H1 (cell line): Measurements from ENCODE around the gene FPR3. TPM values are rescaled to one million over a fixed set of nuclear protein-coding genes. Genes with fewer than 3 reads are reported as not detected.

Experiments used
- BCL11A ChIP-seq, 2 experiments: IDR thresholded peaks; one replicate each; pipeline ENCODE4 v1.6.1; 2011; ENCODE audit warnings: low read depth in 2 of 2, low read length in 2 of 2, mild to moderate bottlenecking in 2 of 2
- CBX8 ChIP-seq: fragments of 300-800, 300-1000 bp; sonication (generic); IDR thresholded peaks from 2 replicates; pipeline ENCODE4 v1.7.1; 2016; ENCODE audit warnings: low read depth, low read length, borderline replicate concordance
- CHD2 ChIP-seq: IDR thresholded peaks from 2 replicates; pipeline ENCODE4 v1.6.1; 2012; ENCODE audit warnings: low read length, improper control_type of control experiment
- CTBP2 ChIP-seq: IDR thresholded peaks from 2 replicates; pipeline ENCODE4 v1.7.0; 2011; ENCODE audit warnings: borderline replicate concordance, mild to moderate bottlenecking, moderate library complexity, mixed read lengths, low read length; ENCODE audit not compliant: insufficient read depth, insufficient read length
- EGR1 ChIP-seq: IDR thresholded peaks from 2 replicates; pipeline ENCODE4 v1.6.1; 2011; ENCODE audit warnings: low read depth, low read length, borderline replicate concordance
- GTF2F1 ChIP-seq: IDR thresholded peaks from 2 replicates; pipeline ENCODE4 v1.6.1; 2012; ENCODE audit warnings: low read depth, low read length, improper control_type of control experiment, borderline replicate concordance
- POLR2A ChIP-seq, 2 experiments: IDR thresholded peaks; 1 replicate in 1 of 2; 2 replicates in 1 of 2; pipeline ENCODE4 v1.6.1; 2011; ENCODE audit warnings: low read depth in 2 of 2, low read length in 2 of 2, mild to moderate bottlenecking in 2 of 2; ENCODE audit errors: control extremely low read depth in 1 of 2
- RAD21 ChIP-seq, 2 experiments: IDR thresholded peaks in 1 of 2; conservative IDR thresholded peaks in 1 of 2; 2 replicates each; pipeline ENCODE4 v1.6.1; 2011; ENCODE audit warnings: low read depth in 2 of 2, low read length in 2 of 2, improper control_type of control experiment in 1 of 2, inconsistent platforms in 1 of 2, mild to moderate bottlenecking in 1 of 2, moderate library complexity in 1 of 2
- polyA plus RNA-seq, 7 experiments: library from polyadenylated mRNA; depleted of rRNA in 3 of 7; stranded (reverse) in 5 of 7; unstranded in 2 of 7; fragments of >200 nt in 5 of 7; fragments of 200-250 nt in 2 of 7; gene quantifications; 1 replicate in 5 of 7; 2 replicates in 1 of 7; 4 replicates in 1 of 7; pipeline versions ENCODE4 v1.2.1 to v1.2.3, GENCODE V29; 2011 to 2013; ENCODE audit warnings: missing spikeins in 2 of 7, mixed read lengths in 2 of 7
- total RNA-seq: library from RNA; stranded (reverse); fragmentation: NEBNext Ultra II Directional; extraction: Animal tissue kit (Norgen Biotek cat#: 25700); gene quantifications from 2 replicates; pipeline ENCODE4 v1.2.1, GENCODE V29; 2021
- TF ChIP-seq, protein P1 (sequence below): fragments of 300-600 bp; sonication (generic); IDR thresholded peaks from 2 replicates; pipeline ENCODE4 v1.7.1; 2012; ENCODE audit warnings: low read length, moderate library complexity, mild to moderate bottlenecking, inconsistent platforms; ENCODE audit not compliant: insufficient replicate concordance

FPR3 gene
- total and polyA plus RNA-seq, 2 of the 8 experiments (the other 6 are each of a cell fraction or from before 2014, with no cell fraction given) = not detected

DNA sequence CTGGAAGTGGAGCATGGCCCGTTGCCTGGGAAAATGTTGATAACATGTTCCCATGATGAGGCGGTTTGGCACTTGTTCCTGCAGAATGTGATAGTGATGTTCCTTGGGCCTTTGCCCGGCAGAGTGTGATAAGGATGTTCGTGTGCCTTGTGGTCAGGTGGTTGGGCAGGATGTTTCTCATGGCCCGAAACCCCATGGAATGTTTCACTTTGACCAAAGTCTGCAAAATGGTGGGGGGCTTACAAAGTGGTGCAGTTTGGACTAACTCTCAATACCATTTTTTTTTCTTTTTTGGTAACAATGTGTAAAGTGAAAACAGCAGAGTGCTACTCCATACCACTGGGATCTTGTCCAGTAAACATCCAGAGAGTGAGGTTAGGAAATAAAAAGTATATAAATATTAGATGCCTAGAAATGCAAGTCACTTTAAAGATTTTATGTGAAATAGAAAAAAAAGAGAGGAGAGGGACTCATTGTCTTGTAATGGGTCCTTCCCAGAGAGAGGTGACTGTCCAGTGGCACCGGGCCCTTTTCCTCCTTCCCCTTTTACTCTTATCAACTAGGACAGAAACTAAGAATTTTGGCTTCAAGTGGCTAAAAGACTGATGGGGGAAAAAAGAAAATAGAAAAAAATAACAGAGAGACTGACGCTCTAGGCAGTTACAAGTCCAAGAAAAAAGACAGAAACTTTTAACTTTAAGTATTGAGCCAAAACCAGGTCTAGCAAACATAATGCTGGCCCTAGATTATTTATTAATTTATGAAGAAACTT lies 5.7 kb downstream of the FPR3 start (continued):
- TF ChIP-seq CTBP2 (no peak), POLR2A (IDR thresholded peaks at IDR 0.05; ENCODE audit: control extremely low read depth in 1 of 2, low read depth in 2 of 2, low read length in 2 of 2) (no peak), CHD2 (no peak), CBX8 (no peak), EGR1 (no peak), BCL11A (IDR thresholded peaks at IDR 0.05; ENCODE audit: low read depth in 2 of 2, low read length in 2 of 2) (no peak), GTF2F1 (no peak), RAD21 (IDR thresholded peaks at IDR 0.05 in 1 of 2, conservative IDR thresholded peaks at IDR 0.05 in 1 of 2; ENCODE audit: low read depth in 2 of 2, low read length in 2 of 2) (no peak)
- TF ChIP-seq, protein P1, sequence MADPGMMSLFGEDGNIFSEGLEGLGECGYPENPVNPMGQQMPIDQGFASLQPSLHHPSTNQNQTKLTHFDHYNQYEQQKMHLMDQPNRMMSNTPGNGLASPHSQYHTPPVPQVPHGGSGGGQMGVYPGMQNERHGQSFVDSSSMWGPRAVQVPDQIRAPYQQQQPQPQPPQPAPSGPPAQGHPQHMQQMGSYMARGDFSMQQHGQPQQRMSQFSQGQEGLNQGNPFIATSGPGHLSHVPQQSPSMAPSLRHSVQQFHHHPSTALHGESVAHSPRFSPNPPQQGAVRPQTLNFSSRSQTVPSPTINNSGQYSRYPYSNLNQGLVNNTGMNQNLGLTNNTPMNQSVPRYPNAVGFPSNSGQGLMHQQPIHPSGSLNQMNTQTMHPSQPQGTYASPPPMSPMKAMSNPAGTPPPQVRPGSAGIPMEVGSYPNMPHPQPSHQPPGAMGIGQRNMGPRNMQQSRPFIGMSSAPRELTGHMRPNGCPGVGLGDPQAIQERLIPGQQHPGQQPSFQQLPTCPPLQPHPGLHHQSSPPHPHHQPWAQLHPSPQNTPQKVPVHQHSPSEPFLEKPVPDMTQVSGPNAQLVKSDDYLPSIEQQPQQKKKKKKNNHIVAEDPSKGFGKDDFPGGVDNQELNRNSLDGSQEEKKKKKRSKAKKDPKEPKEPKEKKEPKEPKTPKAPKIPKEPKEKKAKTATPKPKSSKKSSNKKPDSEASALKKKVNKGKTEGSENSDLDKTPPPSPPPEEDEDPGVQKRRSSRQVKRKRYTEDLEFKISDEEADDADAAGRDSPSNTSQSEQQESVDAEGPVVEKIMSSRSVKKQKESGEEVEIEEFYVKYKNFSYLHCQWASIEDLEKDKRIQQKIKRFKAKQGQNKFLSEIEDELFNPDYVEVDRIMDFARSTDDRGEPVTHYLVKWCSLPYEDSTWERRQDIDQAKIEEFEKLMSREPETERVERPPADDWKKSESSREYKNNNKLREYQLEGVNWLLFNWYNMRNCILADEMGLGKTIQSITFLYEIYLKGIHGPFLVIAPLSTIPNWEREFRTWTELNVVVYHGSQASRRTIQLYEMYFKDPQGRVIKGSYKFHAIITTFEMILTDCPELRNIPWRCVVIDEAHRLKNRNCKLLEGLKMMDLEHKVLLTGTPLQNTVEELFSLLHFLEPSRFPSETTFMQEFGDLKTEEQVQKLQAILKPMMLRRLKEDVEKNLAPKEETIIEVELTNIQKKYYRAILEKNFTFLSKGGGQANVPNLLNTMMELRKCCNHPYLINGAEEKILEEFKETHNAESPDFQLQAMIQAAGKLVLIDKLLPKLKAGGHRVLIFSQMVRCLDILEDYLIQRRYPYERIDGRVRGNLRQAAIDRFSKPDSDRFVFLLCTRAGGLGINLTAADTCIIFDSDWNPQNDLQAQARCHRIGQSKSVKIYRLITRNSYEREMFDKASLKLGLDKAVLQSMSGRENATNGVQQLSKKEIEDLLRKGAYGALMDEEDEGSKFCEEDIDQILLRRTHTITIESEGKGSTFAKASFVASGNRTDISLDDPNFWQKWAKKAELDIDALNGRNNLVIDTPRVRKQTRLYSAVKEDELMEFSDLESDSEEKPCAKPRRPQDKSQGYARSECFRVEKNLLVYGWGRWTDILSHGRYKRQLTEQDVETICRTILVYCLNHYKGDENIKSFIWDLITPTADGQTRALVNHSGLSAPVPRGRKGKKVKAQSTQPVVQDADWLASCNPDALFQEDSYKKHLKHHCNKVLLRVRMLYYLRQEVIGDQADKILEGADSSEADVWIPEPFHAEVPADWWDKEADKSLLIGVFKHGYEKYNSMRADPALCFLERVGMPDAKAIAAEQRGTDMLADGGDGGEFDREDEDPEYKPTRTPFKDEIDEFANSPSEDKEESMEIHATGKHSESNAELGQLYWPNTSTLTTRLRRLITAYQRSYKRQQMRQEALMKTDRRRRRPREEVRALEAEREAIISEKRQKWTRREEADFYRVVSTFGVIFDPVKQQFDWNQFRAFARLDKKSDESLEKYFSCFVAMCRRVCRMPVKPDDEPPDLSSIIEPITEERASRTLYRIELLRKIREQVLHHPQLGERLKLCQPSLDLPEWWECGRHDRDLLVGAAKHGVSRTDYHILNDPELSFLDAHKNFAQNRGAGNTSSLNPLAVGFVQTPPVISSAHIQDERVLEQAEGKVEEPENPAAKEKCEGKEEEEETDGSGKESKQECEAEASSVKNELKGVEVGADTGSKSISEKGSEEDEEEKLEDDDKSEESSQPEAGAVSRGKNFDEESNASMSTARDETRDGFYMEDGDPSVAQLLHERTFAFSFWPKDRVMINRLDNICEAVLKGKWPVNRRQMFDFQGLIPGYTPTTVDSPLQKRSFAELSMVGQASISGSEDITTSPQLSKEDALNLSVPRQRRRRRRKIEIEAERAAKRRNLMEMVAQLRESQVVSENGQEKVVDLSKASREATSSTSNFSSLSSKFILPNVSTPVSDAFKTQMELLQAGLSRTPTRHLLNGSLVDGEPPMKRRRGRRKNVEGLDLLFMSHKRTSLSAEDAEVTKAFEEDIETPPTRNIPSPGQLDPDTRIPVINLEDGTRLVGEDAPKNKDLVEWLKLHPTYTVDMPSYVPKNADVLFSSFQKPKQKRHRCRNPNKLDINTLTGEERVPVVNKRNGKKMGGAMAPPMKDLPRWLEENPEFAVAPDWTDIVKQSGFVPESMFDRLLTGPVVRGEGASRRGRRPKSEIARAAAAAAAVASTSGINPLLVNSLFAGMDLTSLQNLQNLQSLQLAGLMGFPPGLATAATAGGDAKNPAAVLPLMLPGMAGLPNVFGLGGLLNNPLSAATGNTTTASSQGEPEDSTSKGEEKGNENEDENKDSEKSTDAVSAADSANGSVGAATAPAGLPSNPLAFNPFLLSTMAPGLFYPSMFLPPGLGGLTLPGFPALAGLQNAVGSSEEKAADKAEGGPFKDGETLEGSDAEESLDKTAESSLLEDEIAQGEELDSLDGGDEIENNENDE = no peak
